Fibroblast of the aortic adventitia (primary cell): ENCODE data around the gene FMNL1. TPM values are rescaled to one million over a fixed set of nuclear protein-coding genes. Genes with fewer than 3 reads are reported as not detected.

Source experiments
- DNase-seq: peaks from one replicate; pipeline ENCODE4 v3.0.0-alpha.2; 2010; ENCODE audit warnings: low read depth
- H3K4me3 ChIP-seq: 2 replicates; pipeline ENCODE4 v1.5.1; 2011; ENCODE audit warnings: low read depth, mild to moderate bottlenecking, control low read depth, low read length, moderate library complexity
- CTCF ChIP-seq: IDR thresholded peaks from 2 replicates; pipeline ENCODE4 v1.5.1; 2011; ENCODE audit warnings: mild to moderate bottlenecking, low read length, control low read depth, inconsistent platforms; ENCODE audit not compliant: insufficient read depth
- total RNA-seq: library from RNA; depleted of rRNA; stranded (reverse); fragments of >200 nt; gene quantifications from 2 replicates; pipeline ENCODE4 v1.2.3, GENCODE V29; 2012; ENCODE audit warnings: low replicate concordance

Gene FMNL1
- total RNA-seq, 1 donor: 0.81 TPM

GRCh38 chr17:45271603-45272002 is 49.9 kb downstream of the FMNL1 start:
- no peak for DNase-seq
- TF ChIP-seq CTCF: no peak
- H3K4me3 ChIP-seq: no peak overlapping the region

GRCh38 chr17:45273551-45273957 is 51.9 kb downstream of the FMNL1 start:
- DNase-seq: peak; percentile 25
- peak; percentile 3 for TF ChIP-seq CTCF
- no peak overlapping the region for H3K4me3 ChIP-seq

- TF ChIP-seq CTCF: no peak
- no peak for DNase-seq
- H3K4me3 ChIP-seq: no peak overlapping the region
Measured at GRCh38 chr17:45274033-45274432, 52.3 kb downstream of the FMNL1 start.

- TF ChIP-seq CTCF: no peak
- H3K4me3 ChIP-seq: no peak overlapping the region
- no peak for DNase-seq
Measured at GRCh38 chr17:45276031-45276430, 54.3 kb downstream of the FMNL1 start.

GRCh38 chr17:45277216-45277849 is 55.6 kb downstream of the FMNL1 start:
- peak; percentile 86 for TF ChIP-seq CTCF
- DNase-seq: peak; percentile 94
- no peak overlapping the region for H3K4me3 ChIP-seq

GRCh38 chr17:45277992-45278391 is 56.3 kb downstream of the FMNL1 start:
- H3K4me3 ChIP-seq: no peak overlapping the region
- no peak for TF ChIP-seq CTCF
- DNase-seq: peak; percentile 95

GRCh38 chr17:45279898-45280297 is 58.2 kb downstream of the FMNL1 start:
- H3K4me3 ChIP-seq: no peak overlapping the region
- no peak for TF ChIP-seq CTCF
- DNase-seq: no peak
